ENCODE measurements around the gene OTOG. TPM values are rescaled to one million over a fixed set of nuclear protein-coding genes. Genes with fewer than 3 reads are reported as not detected.
"Not testable (repeated sequence)": the region's sequence is repeated elsewhere in the genome, so short reads cannot be mapped to it uniquely, and the experiment has no call there.

The OTOG gene
- total RNA-seq, 1 donor from 2014 or later, result not detected

GRCh38 chr11:17603056-17603825 lies 56.2 kb downstream of the OTOG start:
- DNase-seq (ENCODE audit: low read depth in 2 of 2), result no peak

GRCh38 chr11:17604201-17604914 lies 57.3 kb downstream of the OTOG start:
- DNase-seq (ENCODE audit: low read depth in 2 of 2), result no peak

DNA sequence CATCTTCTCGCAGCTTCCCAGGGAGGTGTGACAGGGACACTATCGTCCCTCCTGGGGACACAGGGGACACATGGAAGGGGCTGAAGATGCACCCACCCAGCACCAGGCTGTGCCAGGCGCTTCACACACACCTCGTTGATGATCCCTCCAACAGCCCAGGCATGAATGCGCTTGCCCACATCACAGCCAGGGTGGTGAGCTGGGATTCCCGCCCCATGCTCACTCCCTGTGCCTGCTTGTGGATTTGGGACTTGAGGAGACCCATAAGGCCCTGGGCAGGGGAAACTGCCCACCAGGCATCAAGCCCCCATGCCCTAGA lies 57.8 kb downstream of the OTOG start:
- no peak for DNase-seq (ENCODE audit: low read depth in 2 of 2)

DNA sequence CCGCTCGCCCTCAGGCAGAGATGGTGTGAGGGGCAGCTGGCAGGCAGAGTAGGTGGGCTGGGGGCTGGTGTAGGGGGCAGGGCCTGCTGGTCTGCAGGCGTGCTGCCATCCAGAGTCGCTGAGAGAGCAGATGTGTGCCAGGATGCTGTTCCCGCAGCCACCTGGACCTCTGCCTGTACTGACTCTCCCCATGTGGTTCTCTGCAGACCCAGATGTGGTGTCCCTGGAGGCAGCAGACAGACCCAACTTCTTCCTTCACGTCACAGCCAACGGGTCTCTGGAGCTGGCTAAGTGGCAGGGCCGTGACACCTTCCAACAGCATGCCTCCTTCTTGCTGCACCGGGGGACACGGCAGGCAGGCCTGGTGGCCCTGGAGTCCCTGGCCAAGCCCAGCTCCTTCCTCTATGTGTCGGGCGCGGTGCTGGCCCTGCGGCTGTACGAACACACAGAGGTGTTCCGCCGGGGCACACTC lies 58.6 kb downstream of the OTOG start:
- no peak for DNase-seq (ENCODE audit: low read depth in 2 of 2)

GRCh38 chr11:17606233-17607082 lies 59.4 kb downstream of the OTOG start:
- DNase-seq (ENCODE audit: low read depth in 2 of 2), result no peak

- DNase-seq (ENCODE audit: low read depth in 2 of 2), result no peak
Observed at GRCh38 chr11:17607083-17607429, 60.0 kb downstream of the OTOG start.

DNA sequence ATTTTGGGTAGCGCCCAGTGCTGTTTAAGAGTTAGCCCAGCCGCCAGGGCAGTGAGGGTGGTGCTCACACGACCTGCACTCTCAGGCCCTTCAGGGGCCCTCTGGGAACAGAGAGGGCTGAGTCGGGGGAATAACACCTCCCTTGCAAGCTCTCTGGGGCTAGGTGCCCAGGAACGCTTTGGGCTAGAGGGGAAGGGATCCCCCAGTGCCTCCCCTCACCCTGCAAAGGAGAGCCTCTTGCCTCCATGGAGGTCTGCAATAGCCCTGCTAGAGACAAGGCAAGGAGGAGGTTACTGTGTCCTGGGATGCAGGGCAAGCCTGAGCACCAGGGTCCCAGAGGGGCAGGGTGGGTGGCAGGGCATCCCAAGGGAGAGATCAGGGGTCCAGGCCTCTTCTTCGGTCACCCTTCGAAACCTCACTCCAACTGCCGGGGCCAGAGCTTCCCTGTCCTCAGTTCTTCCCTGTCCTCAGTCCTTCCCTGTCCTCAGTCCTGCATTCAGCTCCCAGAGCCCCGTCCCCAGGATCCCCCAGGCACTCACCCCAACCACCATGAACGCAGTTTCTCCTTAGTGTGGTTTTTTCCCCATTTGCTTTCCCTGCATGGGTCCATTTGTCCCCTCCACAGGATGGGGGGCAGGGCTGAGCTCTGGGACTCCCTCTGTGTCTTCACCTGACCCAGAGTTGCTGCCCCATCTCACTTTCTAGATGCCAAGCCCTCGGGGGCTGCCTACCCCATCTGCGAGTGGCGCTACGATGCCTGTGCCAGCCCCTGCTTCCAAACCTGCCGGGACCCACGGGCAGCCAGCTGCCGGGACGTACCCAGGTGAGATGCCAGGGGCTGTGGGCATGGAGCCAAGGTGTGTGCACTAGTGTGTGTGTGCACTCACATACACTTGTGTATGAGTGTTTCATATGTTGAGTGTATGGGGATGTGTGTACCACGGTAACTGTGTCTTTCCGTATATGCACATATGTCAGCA lies 60.8 kb downstream of the OTOG start:
- DNase-seq (ENCODE audit: low read depth in 2 of 2), result no peak

- no peak for DNase-seq (ENCODE audit: low read depth in 2 of 2)
Observed at GRCh38 chr11:17608821-17609220, 61.8 kb downstream of the OTOG start.

DNA sequence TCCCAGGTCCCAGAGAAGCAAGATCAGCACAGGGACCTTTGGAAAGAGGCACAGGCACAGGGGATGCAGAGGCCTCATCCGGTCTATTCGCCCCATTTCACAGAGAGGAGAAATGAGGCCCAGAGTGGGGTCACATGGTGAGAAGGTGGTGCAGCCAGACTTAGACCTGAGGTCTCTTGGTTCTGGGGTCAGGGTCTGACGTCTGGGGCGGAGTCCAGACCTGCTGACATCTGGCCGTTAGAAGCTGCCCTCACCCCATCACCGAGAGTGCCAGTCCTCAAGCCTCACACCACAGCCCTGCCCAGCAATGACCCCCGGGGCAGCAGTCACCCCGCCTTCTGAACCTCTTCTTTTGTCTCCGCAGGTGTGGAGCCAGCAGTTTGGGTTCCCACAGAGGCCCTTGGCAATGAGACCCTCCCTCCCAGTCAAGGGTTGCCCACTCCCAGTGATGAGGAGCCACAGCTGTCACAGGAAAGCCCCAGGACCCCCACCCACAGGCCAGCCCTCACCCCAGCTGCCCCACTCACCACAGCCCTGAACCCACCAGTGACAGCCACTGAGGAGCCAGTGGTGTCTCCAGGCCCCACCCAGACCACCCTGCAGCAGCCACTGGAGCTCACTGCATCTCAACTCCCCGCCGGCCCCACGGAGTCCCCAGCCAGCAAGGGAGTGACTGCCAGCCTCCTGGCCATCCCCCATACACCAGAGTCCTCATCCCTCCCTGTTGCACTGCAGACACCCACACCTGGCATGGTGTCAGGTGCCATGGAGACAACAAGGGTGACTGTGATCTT lies 62.4 kb downstream of the OTOG start:
- no peak for DNase-seq (ENCODE audit: low read depth in 2 of 2)

DNA sequence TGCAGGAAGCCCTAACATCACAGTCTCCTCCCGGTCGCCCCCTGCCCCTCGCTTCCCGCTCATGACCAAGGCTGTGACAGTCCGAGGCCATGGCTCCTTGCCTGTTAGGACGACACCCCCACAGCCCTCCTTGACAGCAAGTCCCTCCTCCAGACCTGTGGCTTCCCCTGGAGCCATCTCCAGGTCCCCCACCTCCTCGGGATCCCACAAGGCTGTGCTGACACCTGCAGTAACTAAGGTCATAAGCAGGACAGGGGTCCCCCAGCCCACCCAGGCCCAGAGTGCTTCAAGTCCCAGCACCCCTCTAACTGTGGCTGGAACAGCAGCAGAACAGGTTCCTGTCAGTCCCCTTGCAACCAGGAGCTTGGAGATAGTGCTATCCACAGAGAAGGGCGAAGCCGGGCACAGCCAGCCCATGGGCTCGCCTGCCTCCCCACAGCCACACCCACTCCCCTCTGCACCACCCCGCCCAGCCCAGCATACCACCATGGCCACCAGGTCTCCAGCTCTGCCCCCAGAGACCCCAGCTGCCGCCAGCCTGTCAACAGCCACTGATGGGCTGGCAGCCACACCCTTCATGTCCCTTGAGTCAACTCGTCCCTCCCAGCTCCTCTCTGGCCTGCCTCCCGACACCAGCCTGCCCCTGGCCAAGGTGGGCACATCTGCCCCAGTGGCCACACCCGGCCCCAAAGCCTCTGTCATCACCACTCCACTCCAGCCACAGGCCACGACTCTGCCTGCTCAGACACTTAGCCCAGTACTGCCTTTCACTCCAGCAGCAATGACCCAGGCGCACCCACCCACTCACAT lies 63.2 kb downstream of the OTOG start:
- DNase-seq (ENCODE audit: low read depth in 2 of 2), result no peak

DNA sequence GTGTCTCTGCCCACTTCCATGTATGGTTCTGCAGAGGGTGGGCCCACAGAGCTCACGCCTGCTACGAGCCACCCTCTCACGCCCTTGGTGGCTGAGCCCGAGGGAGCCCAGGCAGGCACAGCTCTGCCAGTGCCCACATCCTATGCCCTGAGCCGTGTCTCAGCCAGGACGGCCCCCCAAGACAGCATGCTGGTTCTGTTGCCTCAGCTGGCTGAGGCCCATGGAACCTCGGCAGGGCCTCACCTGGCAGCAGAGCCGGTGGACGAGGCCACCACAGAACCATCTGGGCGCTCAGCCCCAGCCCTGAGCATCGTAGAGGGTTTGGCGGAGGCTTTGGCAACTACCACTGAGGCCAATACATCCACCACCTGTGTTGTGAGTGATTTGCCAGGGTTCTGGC lies 64.0 kb downstream of the OTOG start:
- no peak for DNase-seq (ENCODE audit: low read depth in 2 of 2)

DNA sequence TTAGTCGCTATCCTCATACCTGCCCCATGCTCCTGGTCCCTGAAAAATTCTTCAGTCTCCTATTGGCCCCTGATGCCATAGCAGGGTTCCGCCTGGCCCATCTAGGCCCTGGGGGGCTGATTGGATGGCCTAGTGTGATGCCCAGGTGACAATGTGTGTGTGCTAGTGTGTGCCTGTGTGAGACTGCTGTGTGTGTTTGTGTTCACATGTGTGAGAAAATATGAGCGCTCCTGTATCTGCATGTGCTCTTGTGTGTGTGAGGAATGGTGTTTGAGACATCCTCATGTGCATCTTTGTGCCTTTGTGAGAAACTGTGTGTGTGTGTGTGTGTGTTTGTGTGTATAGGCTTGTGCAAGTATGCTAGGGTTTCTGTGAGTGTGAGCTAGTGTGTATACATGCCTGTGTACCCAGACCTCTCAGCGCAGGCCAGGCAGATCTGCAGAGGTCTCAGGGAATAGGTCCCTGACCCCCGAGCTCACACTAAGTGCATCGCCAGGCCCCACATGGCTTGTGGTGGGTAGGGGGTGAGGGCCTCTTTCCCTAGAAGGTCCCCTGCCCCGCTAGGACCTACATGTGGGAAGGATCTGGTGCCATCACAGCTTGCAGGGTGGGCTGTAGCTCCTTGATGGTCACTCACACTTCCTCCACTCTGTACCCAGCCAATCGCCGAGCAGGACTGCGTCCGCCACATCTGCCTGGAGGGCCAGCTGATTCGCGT lies 64.6 kb downstream of the OTOG start:
- DNase-seq (ENCODE audit: low read depth in 2 of 2), result no peak

DNA sequence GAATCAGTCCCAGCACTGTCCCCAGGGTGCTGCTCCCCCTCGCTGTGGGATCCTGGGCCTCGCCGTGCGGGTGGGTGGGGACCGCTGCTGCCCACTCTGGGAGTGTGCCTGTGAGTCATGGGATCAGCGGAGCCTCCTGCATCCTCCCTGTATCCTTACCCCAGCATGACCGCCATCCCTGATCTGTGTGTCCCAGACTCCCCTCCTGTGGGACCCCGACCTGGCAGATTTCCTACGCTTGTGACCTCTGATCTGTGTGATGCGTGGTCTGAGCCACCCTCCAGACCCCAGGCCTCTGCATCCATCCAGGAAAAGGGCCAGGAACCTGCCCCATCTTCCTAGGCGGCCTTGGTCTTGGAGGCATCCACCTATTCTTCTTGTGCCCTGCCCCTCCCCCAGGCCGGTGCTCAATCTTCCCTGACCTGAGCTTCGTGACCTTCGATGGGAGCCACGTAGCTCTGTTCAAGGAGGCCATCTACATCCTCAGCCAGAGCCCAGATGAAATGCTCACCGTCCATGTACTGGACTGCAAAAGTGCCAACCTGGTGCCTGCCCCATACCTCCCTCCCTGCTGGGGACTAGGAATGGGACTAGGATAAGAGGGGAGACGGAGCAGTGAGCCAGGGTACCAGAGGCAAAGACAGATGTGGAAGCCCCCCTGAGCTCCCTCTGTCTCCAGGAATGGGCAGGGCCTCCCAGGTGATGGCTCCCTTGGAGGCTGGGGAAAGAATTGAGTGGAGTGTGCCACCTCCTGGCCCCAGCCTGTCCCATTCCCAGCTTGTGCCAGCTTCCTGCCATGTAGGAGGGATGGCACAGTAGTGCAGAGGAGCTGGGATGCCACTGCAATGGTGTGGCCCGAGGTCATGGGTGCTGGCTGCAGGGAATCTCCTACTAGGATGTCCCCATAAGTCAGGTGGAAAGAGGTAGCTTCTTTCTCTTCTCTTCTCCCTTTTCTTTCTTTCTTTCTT lies 65.4 kb downstream of the OTOG start:
- no peak for DNase-seq (ENCODE audit: low read depth in 2 of 2)

DNA sequence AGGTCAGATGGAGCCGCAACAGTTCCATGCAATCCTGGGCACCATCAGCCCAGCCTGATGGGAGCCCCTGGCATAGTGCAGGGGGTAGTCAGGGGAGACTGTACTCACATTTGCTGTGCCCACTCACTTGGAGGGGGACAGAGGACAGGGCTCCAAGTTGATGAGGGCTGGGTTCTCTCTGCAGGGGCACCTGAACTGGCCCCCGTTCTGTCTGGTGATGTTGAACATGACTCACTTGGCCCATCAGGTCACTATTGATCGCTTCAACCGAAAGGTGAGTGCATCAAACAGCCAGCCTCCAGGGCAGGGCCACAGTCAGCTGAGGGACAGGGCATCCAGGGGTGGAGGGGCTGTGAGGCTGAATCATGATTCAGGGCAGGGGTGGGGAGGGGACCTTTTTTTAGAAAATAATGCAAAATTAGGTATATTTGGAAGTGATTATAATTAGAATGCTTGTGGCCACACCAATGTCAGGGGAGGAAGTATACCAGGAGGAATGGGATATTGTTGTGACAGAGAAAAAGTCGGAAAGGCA lies 66.4 kb downstream of the OTOG start:
- DNase-seq (ENCODE audit: low read depth in 2 of 2), result no peak

DNA sequence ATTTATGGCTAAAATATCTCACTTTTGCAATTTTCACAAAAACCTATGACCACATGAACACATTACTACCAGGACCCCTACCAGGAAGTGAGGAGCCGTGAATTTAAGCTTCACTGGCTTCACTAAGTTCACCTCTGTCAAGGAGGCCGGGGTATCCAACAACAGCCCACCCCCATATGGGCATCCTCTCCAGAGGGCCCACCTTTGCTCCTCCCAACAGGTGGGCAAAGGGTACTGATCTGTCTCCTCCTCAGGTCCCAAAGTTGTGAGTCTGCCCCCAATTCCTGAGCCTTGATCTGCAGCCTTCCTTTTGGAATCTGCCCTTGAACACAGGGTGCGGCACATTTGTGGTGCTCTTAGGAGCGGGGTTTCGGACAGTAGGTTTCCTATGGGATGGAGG lies 66.9 kb downstream of the OTOG start:
- DNase-seq (ENCODE audit: low read depth in 2 of 2), result no peak

DNA sequence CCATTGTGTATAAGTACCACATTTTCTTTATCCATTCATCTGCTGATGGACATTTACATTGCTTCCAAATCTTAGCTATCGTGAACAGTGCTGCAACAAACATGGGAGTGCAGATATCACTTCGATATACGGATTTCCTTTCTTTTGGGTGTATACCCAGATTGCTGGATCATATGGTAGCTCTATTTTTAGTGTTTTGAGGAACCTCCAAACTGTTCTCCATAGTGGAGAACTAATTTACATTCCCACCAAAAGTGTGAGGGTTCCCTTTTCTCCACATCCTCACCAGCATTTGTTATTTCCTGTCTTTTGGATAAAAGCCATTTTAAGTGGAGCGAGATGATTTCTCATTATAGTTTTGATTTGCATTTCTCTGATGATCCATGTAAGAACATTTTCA lies 75.7 kb downstream of the OTOG start:
- not testable (repeated sequence) for DNase-seq (ENCODE audit: low read depth in 2 of 2)

GRCh38 chr11:17629113-17629512 lies 82.1 kb downstream of the OTOG start:
- DNase-seq (ENCODE audit: low read depth in 2 of 2), result no peak

Data from dermis microvascular lymphatic vessel endothelial cell (primary cell).